Astrocyte of the spinal cord (primary cell): ENCODE data around the gene ZNF239.
A peak's percentile ranks its signal among the peaks of the same experiment; 100 is the strongest.
"Not testable (repeated sequence)": the region's sequence is repeated elsewhere in the genome, so short reads cannot be mapped to it uniquely, and the experiment has no call there.

Experiments used
- DNase-seq: peaks from one replicate; pipeline ENCODE4 v3.0.0; 2011; ENCODE audit warnings: low read depth, low spot score
- H3K4me3 ChIP-seq: 2 replicates; pipeline ENCODE4 v1.5.1; 2011; ENCODE audit warnings: low read depth, mild to moderate bottlenecking, low read length, moderate library complexity
- in situ Hi-C: cut with HindIII; loops from 2 replicates; pipeline ENCODE4 v1.10.0; 2017; ENCODE audit warnings: low sequenced_read_pairs
- TF ChIP-seq, protein P1 (sequence below): IDR thresholded peaks from 2 replicates; pipeline ENCODE4 v1.5.1; 2012; ENCODE audit warnings: low read depth, mild to moderate bottlenecking, low read length, inconsistent platforms

Gene ZNF239

DNA sequence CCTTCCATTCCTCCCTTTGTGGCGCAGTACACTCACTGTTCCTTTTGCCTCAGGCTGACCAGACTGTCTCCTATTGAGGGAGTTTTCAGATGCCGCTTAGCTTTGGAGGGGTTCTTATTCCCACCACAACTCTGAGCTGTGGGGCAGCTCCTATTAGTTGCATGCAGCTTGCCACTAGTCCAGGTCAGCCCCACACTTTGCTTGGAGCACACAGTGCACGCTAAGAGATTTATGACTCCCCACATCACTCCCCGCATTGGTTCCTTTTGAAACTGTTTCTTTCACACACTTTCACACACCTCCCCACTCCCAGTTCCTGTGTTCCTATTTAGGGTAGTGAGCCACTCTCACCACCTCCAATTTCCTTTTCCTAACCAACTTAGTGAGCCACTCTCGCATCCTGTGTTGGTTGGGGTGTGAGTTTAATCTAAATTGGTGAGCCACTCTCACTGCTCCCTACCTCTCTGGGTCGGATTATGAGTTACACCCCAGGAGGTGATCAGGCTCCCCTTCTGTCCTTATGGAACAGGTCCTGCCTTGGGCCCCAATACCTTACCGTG lies 21.4 kb upstream of the ZNF239 start:
- in situ Hi-C loops = no loop called here
- no peak overlapping the region for H3K4me3 ChIP-seq
- TF ChIP-seq, protein P1, sequence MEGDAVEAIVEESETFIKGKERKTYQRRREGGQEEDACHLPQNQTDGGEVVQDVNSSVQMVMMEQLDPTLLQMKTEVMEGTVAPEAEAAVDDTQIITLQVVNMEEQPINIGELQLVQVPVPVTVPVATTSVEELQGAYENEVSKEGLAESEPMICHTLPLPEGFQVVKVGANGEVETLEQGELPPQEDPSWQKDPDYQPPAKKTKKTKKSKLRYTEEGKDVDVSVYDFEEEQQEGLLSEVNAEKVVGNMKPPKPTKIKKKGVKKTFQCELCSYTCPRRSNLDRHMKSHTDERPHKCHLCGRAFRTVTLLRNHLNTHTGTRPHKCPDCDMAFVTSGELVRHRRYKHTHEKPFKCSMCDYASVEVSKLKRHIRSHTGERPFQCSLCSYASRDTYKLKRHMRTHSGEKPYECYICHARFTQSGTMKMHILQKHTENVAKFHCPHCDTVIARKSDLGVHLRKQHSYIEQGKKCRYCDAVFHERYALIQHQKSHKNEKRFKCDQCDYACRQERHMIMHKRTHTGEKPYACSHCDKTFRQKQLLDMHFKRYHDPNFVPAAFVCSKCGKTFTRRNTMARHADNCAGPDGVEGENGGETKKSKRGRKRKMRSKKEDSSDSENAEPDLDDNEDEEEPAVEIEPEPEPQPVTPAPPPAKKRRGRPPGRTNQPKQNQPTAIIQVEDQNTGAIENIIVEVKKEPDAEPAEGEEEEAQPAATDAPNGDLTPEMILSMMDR = no peak
- no peak for DNase-seq

DNA sequence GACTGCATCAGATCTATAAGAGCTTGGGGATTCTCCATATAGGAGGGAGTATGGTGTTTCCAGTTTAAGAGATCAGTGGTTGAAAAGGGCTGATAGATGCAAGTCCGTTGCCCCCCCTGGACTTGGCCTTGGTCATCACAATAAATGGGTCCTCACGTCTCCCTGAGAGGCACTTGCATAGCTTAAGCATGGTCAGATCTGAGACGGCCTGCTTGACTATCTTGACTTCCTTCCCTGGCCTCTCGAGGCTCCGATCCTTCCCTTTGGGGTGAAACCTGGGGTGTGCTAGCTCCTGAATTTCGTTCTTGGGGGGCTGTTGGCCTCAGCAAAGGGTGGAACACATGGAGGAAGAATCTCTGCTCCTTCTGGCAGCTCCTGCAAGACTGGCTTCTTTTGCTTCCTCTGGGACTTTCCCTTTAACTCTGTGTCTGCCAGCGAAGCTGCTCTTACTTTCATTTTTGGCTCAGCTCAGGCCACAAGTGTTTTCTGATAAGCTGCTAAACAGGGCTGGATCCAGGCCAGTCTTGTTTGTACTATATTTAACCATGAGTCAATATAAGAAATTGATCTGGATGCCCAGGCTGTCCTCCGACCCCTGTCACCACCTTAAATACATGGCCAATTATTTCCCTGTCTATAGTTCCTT lies 20.7 kb upstream of the ZNF239 start:
- H3K4me3 ChIP-seq = no peak overlapping the region
- in situ Hi-C loops = no loop called here
- peak; percentile 24 for DNase-seq

DNA sequence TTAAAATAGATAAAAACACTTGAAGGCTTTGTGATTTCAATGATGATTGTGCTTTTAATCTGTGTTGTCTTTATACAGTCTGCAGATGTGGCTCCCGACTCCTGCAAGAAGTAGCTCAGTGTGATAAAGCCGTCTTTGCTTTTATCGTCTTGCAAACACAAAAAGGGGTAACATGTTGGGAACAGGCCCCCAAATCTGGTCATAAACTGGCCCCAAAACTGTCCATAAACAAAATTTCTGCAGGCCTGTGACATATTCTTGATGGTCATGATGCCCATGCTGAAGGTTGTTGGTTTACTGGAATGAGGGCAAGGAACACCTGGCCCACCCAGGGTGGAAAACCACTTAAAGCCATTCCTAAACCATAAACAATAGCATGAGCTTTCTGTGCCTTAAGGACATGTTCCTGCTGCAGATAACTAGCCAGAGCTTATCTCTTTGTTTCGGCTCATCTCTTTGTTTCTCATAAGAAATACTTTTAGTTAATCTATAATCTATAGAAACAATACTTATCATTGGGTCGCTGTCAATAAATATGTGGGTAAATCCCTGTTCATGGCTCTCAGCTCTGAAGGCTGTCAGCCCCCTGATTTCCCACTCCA lies 17.0 kb upstream of the ZNF239 start:
- TF ChIP-seq, protein P1 = no peak
- no peak overlapping the region for H3K4me3 ChIP-seq
- in situ Hi-C loops = no loop called here
- no peak for DNase-seq

More for the DNA sequence above, 20.7 kb upstream of the ZNF239 start:
- TF ChIP-seq, protein P1 = no peak

DNA sequence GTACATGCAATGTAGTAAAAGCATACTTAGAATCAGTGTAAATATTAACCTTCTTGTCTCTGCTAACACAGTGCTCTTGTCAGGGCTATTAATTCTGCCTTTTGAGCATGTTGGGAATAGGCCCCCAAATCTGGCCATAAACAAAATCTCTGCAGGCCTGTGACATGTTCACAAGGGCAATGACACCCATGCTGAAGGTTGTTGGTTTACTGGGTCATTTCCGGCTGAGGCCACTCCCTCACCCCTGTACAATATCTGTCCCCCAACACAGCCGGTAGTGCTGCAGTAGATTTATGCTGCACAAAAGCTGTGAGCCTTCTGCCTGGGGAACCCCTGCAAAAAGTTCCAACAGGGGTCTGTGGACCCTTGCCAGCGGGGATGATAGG lies 12.3 kb upstream of the ZNF239 start:
- in situ Hi-C loops, DNase-seq, H3K4me3 ChIP-seq: not testable (repeated sequence)

DNA sequence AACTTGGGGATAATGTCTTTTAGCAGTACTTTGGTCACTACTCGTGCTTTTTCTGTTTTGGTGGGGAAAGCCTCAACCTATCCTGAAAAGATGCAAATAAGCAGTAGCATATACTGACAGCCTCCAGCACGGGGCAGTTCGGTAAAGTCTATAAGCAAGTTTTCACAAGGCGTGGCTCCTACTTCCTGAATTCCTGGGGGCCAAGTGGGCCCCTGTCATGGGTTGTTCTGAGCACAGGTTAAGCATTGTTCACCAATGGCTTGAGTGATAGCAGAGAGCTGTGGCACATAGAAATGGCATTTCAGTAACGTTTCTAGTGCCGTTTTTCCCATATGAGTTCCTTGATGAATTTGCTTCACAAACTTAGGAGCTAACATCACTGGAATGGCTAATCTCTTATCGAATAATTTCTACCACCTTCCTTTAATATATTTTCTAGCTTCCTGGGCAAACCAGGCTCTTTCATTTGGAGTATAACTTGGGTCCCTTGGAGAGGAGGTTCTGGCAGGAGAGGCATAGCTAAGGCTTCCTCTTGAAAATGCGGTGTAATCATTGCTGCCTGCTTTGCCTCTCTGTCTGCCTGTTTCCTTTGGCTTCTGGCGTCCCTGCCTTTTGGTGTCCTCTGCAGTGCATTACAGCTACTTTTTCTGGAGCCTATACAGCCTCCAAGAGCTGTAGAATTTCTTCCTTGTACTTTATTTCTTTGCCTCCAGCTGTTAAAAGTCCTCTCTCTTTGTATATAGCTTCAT lies 11.7 kb upstream of the ZNF239 start:
- in situ Hi-C loops = no loop called here
- no peak for DNase-seq
- no peak overlapping the region for H3K4me3 ChIP-seq
- TF ChIP-seq, protein P1 = no peak

DNA sequence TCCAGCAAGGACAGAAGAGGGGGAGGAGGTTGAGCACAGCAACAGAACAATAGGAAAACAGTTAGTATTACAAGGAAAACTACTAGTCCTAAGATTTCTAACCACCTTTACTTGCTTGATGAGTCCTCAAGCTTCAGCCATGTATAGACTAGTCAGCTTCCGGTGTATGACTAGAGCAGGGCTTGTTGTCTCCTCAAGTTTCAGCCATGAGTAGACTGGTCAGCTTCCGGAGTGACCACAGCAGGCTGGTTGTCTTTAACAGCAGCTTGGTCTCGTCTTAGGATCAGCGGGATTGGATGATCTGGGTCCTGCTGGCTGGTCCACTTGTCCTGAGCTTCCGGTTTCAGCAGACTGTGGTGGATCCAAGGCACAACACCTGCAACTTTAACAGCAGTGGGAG lies 10.6 kb upstream of the ZNF239 start:
- H3K4me3 ChIP-seq = no peak overlapping the region
- in situ Hi-C loops = no loop called here
- no peak for DNase-seq
- TF ChIP-seq, protein P1 = no peak

DNA sequence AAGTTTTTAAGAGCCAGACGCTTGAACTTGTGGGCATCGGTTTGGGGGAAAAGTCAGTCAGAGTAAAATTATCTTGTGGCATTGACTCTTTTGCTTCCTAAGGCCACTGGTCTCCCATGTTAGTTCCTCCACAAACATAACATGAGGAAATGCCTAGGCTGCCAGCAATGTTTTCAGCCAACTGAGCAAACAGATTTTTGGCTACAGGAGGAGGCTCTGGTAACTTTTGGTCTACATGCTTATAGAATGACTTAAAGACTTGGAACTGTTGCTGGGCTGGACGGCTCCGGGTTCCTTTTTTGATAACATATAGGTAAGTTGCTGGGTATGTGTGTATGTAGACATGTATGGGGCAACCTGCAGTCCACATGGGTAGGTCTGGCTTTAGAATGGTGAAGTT lies 9.6 kb upstream of the ZNF239 start:
- no peak overlapping the region for H3K4me3 ChIP-seq
- TF ChIP-seq, protein P1 = no peak
- in situ Hi-C loops = no loop called here

More for the DNA sequence above, 9.6 kb upstream of the ZNF239 start:
- DNase-seq = no peak
